ENCODE data around the gene ADD3.

Gene ADD3

GRCh38 chr10:109998513-109998912, 9.3 kb upstream of the ADD3 start:
- no peak for FAIRE-seq
- no peak for DNase-seq (ENCODE audit: insufficient read length, low spot score)

- no peak for FAIRE-seq
Measured at GRCh38 chr10:110002801-110003523, 4.8 kb upstream of the ADD3 start.

GRCh38 chr10:110003524-110003885, 4.3 kb upstream of the ADD3 start:
- FAIRE-seq: no peak
- DNase-seq (ENCODE audit: insufficient read length, low spot score): no peak

More at GRCh38 chr10:110002801-110003523, 4.8 kb upstream of the ADD3 start:
- no peak for DNase-seq (ENCODE audit: insufficient read length, low spot score)

DNA sequence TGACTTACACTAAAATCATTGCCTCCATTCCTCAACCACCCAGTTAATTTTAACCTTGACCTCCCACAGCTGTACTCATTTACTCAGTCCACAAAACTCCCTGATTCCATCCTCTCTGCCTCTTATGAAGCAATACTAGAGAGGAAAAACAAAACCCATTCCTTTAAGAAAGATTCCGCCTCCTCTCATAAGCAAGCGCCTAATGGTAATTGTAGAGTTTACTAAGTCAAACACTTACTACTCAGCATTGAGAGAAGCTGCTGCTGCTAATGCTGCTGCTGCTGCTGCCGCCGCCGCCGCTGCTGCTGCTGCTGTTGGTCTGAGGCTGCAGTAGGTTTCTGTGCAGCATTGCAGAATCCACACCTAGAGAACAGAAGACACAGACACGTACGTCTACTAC, 2.1 kb upstream of the ADD3 start:
- DNase-seq (ENCODE audit: insufficient read length, low spot score): no peak
- no peak for FAIRE-seq

DNA sequence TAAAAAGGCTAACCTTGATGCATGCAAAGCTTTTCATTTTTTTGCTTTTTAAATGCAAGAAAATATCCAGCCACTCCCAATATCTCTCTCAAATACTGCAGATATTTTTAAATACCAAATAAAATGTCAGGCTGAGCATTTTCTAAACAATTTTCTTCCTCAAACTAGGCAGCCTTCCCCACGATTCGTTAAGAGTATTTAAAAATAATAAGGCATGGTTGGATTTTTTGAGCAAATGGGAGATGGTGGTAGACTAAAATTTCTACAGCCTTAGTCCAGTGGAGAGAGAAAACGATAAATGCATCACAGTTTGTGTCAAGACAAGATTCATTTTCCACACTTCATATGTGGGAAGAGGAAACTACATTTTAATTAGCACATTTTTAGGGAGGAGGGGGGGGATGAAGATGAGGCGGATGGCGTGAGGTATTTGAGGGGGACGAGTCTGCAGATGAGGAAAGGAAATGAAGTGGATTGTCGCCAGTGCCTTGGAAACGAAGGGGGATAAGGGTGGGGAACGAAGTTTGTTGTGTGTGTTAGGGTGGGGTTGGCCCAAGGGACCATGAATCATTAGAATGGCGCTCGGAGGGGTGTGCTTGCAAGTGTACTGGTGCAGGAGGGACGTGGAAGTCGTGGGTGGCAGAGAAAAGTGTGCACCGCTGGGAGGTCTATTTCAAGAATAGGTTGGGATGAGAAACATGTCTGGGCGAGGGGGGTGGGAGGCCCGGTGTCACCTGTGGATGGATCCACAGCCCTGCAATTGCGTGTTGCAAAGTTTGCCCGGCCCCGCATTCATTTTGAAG, 1.2 kb upstream of the ADD3 start:
- FAIRE-seq (peak; percentile 42), DNase-seq (ENCODE audit: insufficient read length, low spot score) (no peak)

GRCh38 chr10:110007161-110007700, 553 bp upstream of the ADD3 start:
- peak; percentile 76 for FAIRE-seq
- DNase-seq (ENCODE audit: insufficient read length, low spot score): no peak

- DNase-seq (ENCODE audit: insufficient read length, low spot score): no peak
- peak; percentile 96 for FAIRE-seq
Measured at GRCh38 chr10:110008518-110009339, 945 bp downstream of the ADD3 start.

- peak; percentile 65 for FAIRE-seq
- no peak for DNase-seq (ENCODE audit: insufficient read length, low spot score)
Measured at GRCh38 chr10:110009736-110010475, 2.1 kb downstream of the ADD3 start.

- FAIRE-seq (peak; percentile 71), DNase-seq (ENCODE audit: insufficient read length, low spot score) (no peak)
Measured at GRCh38 chr10:110010486-110011378, 2.9 kb downstream of the ADD3 start.

DNA sequence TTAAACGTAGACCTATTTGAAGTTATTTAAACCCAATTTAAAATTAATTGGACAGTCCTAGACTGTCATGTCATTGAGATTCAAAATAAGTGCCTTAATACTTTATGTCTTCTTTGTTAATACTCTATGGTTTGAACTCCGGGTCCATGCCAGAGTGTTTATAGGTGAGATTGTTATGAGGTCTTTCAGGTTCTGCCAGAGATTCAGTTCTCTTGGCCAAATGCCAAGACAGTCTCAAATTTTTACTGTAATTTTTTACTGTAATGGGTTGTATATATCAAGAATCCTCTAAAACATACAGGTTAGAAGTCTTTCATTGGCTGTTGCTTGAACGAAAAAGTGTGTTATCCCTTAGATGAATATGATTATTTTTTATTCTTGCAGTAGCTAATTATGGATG, 3.9 kb downstream of the ADD3 start:
- FAIRE-seq (peak; percentile 21), DNase-seq (ENCODE audit: insufficient read length, low spot score) (no peak)

DNA sequence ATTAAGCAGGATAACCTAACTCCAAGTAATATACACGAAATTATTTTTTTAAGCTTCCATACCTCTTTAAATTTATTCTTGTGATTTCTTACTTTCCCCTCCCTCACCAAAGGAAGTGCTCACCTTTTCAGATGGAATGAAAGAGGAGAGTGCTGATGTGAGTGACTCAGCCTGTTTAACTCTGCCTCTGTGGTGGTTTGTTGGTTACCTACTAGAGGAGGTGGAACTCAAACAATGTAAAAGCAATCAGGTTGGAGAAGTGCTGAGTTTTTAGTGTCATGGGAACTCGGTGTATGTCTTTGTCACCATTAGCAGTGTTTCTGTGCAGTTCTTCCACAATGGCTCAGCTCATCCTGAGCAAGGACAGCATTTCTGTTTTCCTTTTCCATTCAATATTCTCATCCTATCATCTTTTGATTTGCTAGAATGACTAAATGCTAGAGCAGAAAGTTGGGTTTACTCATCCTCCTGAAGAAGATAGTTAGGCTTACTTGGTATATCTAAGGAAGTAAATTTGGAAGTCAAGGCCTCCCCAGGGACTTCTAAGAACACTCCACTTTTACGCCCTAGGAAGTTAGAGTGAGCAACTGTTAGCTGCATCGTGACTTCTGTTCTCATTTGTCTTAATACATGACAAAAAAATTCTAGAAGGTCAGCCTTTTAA, 6.0 kb downstream of the ADD3 start:
- no peak for FAIRE-seq
- no peak for DNase-seq (ENCODE audit: insufficient read length, low spot score)

DNA sequence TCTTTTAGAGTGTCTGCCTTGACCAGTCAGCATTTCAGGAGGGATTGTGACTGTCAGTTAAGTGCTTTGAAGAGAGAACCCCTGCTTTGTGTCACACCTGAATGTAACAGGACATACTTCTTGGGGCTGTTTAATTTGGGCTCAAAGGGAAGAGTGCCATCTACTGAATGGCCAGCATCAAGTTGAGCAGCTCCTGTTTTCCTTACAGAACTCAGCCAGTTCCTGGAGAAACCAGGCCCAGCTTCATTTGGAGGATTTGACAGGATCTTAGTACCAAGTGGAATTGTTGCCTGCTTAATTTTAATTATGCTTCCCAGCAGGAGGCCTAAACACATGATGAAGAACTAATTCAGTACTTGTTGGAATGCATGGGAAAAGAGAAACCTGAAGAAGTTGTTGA, 8.3 kb downstream of the ADD3 start:
- FAIRE-seq (peak; percentile 66), DNase-seq (ENCODE audit: insufficient read length, low spot score) (no peak)

GRCh38 chr10:110017052-110017451, 9.3 kb downstream of the ADD3 start:
- DNase-seq (ENCODE audit: insufficient read length, low spot score) (no peak), FAIRE-seq (no peak)

GRCh38 chr10:110017907-110018306, 10.1 kb downstream of the ADD3 start:
- no peak for FAIRE-seq
- no peak for DNase-seq (ENCODE audit: insufficient read length, low spot score)

DNA sequence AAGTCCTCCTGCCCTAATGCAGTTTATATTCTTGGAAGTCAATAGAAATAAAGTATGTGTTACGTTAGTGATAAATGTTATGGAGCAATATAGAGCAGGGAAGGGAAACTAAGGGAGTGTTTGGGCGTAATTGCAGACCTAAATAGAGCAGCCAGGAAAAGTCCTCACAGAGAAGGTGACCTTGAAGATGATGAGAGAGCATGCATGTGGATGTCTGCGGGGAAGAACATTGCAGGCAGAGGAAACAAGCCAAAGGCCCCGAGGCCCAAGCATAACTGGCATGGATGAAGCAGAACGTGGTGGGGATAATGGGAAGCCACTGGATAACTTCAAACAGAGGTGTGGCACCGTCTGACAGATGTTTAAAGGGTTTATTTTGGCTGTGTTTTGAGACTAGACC, 12.5 kb downstream of the ADD3 start:
- no peak for FAIRE-seq
- DNase-seq (ENCODE audit: insufficient read length, low spot score): no peak

GRCh38 chr10:110022716-110023504, 15.1 kb downstream of the ADD3 start:
- no peak for DNase-seq (ENCODE audit: insufficient read length, low spot score)
- peak; percentile 75 for FAIRE-seq

GRCh38 chr10:110023785-110024465, 16.1 kb downstream of the ADD3 start:
- DNase-seq (ENCODE audit: insufficient read length, low spot score): no peak

More at GRCh38 chr10:110023785-110024465, 16.1 kb downstream of the ADD3 start:
- FAIRE-seq: no peak

Data from GM19239 (cell line).